B cell (primary cell): ENCODE data around the gene SDK2. TPM values are rescaled to one million over a fixed set of nuclear protein-coding genes. Genes with fewer than 3 reads are reported as not detected.

Experiments used
- ATAC-seq: fragments of 200-7000 bp; cut with Tn5 transposase; one replicate; pipeline ENCODE4 v1.10.0; 2021; ENCODE audit warnings: low read depth, mild to moderate bottlenecking, moderate number of reproducible peaks, moderate library complexity
- CTCF ChIA-PET: fragments of 350-600 bp; sonication (Branson Sonifier 250); formaldehyde crosslinking; loops from one replicate; lab custom pipeline; 2021; ENCODE audit warnings: antibody characterized with exemption, inconsistent platforms; lab: Charles Lee
- POLR2A ChIA-PET: fragments of 350-600 bp; sonication (Branson Sonifier 250); formaldehyde crosslinking; loops from one replicate; lab custom pipeline; 2021; ENCODE audit warnings: antibody characterized with exemption; lab: Charles Lee
- DNase-seq: peaks from one replicate; pipeline ENCODE4 v3.0.0; 2013
- H2AFZ ChIP-seq: 2 replicates; pipeline ENCODE4 v1.6.1; 2012; ENCODE audit warnings: mild to moderate bottlenecking, low read depth, low read length; ENCODE audit not compliant: insufficient read depth, poor library complexity, severe bottlenecking
- H3K27ac ChIP-seq, 2 donors: 1 replicate in 1 of 2; 2 replicates in 1 of 2; pipeline ENCODE4 v1.5.1; 2012 to 2013; ENCODE audit warnings: low read length in 2 of 2, mild to moderate bottlenecking in 2 of 2, moderate library complexity in 1 of 2
- H3K27me3 ChIP-seq, 4 experiments: fragments of 200-600 bp in 1 of 4; sonication (generic) in 1 of 4; replicated peaks in 1 of 4; 1 replicate in 2 of 4; 2 replicates in 2 of 4; pipeline versions ENCODE4 v1.6.1 to v1.7.0; 2013 to 2016; ENCODE audit warnings: low read length in 3 of 4, mild to moderate bottlenecking in 2 of 4, mixed read lengths in 1 of 4, moderate library complexity in 1 of 4; ENCODE audit not compliant: insufficient read depth in 4 of 4, control insufficient read depth in 3 of 4; ENCODE audit errors: control extremely low read depth in 1 of 4
- H3K36me3 ChIP-seq, 2 experiments: replicated peaks in 1 of 2; 1 replicate in 1 of 2; 2 replicates in 1 of 2; pipeline versions ENCODE4 v1.6.1 to v1.7.1; 2013; ENCODE audit warnings: low read length in 1 of 2; ENCODE audit not compliant: insufficient read depth in 2 of 2, control insufficient read depth in 1 of 2; ENCODE audit errors: control extremely low read depth in 1 of 2, extremely low read depth in 1 of 2
- H3K4me1 ChIP-seq, 2 donors: fragments of 200-600 bp in 1 of 2; sonication (generic) in 1 of 2; 1 replicate in 1 of 2; 2 replicates in 1 of 2; pipeline versions ENCODE4 v1.5.1 to v1.6.1; 2013 to 2017; ENCODE audit warnings: low read length in 2 of 2; ENCODE audit not compliant: control insufficient read depth in 2 of 2, insufficient read depth in 2 of 2
- H3K4me2 ChIP-seq: replicated peaks from 2 replicates; pipeline ENCODE3; 2012; ENCODE audit warnings: mild to moderate bottlenecking, low read depth, low read length; ENCODE audit not compliant: poor library complexity, severe bottlenecking
- H3K4me3 ChIP-seq, 5 experiments: fragments of 200-600 bp in 1 of 5; sonication (generic) in 1 of 5; 1 replicate in 3 of 5; 2 replicates in 2 of 5; pipeline versions ENCODE4 v1.5.1 to v1.7.0; 2011 to 2016; ENCODE audit warnings: low read length in 4 of 5, mild to moderate bottlenecking in 4 of 5, low read depth in 2 of 5, control low read depth in 1 of 5, moderate library complexity in 1 of 5; ENCODE audit not compliant: insufficient read depth in 1 of 5; ENCODE audit errors: control extremely low read depth in 1 of 5, extremely low read depth in 1 of 5
- H3K79me2 ChIP-seq: fragments of 200-600 bp; sonication (generic); one replicate; pipeline ENCODE4 v1.6.0; 2016; ENCODE audit warnings: low read length; ENCODE audit not compliant: control insufficient read depth, insufficient read depth
- H3K9ac ChIP-seq: fragments of 200-600 bp; sonication (generic); 2 replicates; pipeline ENCODE4 v1.6.1; 2017; ENCODE audit warnings: mild to moderate bottlenecking, low read length, moderate library complexity
- H3K9me3 ChIP-seq, 3 donors: one replicate each; pipeline versions ENCODE4 v1.6.1 to v1.7.1; 2013; ENCODE audit warnings: low read length in 2 of 3; ENCODE audit not compliant: control insufficient read depth in 2 of 3, insufficient read depth in 1 of 3; ENCODE audit errors: control extremely low read depth in 1 of 3
- H4K20me1 ChIP-seq: 2 replicates; pipeline ENCODE4 v1.6.0; 2012; ENCODE audit warnings: mild to moderate bottlenecking, low read length; ENCODE audit not compliant: insufficient read depth, control insufficient read depth, poor library complexity, severe bottlenecking
- H3K27ac Mint-ChIP-seq: one replicate; pipeline ENCODE4 v1.8.0; 2021; ENCODE audit warnings: mixed read lengths
- H3K27me3 Mint-ChIP-seq: one replicate; pipeline ENCODE4 v1.8.0; 2021; ENCODE audit warnings: mixed read lengths
- H3K4me1 Mint-ChIP-seq: one replicate; pipeline ENCODE4 v1.8.0; 2021; ENCODE audit warnings: mixed read lengths
- H3K4me3 Mint-ChIP-seq: one replicate; pipeline ENCODE4 v1.8.0; 2021; ENCODE audit warnings: mixed read lengths
- H3K9me3 Mint-ChIP-seq: one replicate; pipeline ENCODE4 v1.8.0; 2022; ENCODE audit warnings: mixed read lengths; ENCODE audit not compliant: insufficient read depth
- EZH2 ChIP-seq: IDR thresholded peaks from 2 replicates; pipeline ENCODE4 v1.6.1; 2012; ENCODE audit warnings: borderline replicate concordance, low read depth, mild to moderate bottlenecking, moderate library complexity, low read length; ENCODE audit not compliant: insufficient read depth, poor library complexity, severe bottlenecking
- WGBS: methylation state at CpG from one replicate; pipeline ENCODE4 v1.1.5; 2013; ENCODE audit warnings: missing lambda C conversion rate; ENCODE audit not compliant: insufficient coverage; 5-methylcytosine and 5-hydroxymethylcytosine counted together
- intact Hi-C: fragments of 100-400 bp; cut with micrococcal nuclease; formaldehyde crosslinking; loops from one replicate; pipeline ENCODE4 v1.10.0; 2022
- polyA minus RNA-seq: library from RNA; depleted of rRNA, polyadenylated mRNA; stranded (reverse); fragments of >200 nt; gene quantifications from 2 replicates; pipeline ENCODE4 v1.2.3, GENCODE V29; 2012
- polyA plus RNA-seq: library from polyadenylated mRNA; depleted of rRNA; stranded (reverse); fragments of >200 nt; gene quantifications from 2 replicates; pipeline ENCODE4 v1.2.3, GENCODE V29; 2012
- total RNA-seq, 2 donors: library from RNA; stranded (reverse); fragments of 120-200 nt in 1 of 2; gene quantifications; 1 replicate in 1 of 2; 2 replicates in 1 of 2; pipeline versions ENCODE4 v1.2.3 to v1.2.4, GENCODE V29; 2013 to 2022
- TF ChIP-seq, protein P1 (sequence below): fragments of 200-600 bp; IDR thresholded peaks from one replicate; pipeline ENCODE4 v1.8.0; 2022; ENCODE audit warnings: antibody characterized with exemption, mild to moderate bottlenecking

The SDK2 gene, protein sequence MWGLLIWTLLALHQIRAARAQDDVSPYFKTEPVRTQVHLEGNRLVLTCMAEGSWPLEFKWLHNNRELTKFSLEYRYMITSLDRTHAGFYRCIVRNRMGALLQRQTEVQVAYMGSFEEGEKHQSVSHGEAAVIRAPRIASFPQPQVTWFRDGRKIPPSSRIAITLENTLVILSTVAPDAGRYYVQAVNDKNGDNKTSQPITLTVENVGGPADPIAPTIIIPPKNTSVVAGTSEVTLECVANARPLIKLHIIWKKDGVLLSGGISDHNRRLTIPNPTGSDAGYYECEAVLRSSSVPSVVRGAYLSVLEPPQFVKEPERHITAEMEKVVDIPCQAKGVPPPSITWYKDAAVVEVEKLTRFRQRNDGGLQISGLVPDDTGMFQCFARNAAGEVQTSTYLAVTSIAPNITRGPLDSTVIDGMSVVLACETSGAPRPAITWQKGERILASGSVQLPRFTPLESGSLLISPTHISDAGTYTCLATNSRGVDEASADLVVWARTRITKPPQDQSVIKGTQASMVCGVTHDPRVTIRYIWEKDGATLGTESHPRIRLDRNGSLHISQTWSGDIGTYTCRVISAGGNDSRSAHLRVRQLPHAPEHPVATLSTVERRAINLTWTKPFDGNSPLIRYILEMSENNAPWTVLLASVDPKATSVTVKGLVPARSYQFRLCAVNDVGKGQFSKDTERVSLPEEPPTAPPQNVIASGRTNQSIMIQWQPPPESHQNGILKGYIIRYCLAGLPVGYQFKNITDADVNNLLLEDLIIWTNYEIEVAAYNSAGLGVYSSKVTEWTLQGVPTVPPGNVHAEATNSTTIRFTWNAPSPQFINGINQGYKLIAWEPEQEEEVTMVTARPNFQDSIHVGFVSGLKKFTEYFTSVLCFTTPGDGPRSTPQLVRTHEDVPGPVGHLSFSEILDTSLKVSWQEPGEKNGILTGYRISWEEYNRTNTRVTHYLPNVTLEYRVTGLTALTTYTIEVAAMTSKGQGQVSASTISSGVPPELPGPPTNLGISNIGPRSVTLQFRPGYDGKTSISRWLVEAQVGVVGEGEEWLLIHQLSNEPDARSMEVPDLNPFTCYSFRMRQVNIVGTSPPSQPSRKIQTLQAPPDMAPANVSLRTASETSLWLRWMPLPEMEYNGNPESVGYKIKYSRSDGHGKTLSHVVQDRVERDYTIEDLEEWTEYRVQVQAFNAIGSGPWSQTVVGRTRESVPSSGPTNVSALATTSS (N-terminal part only)
- total RNA-seq (12.7 and 13.0 TPM in 2 replicates), polyA plus RNA-seq (3.2 and 6.9 TPM in 2 replicates), polyA minus RNA-seq (15.9 and 55.2 TPM in 2 replicates)
- total RNA-seq (2013), result 5.3 TPM

DNA sequence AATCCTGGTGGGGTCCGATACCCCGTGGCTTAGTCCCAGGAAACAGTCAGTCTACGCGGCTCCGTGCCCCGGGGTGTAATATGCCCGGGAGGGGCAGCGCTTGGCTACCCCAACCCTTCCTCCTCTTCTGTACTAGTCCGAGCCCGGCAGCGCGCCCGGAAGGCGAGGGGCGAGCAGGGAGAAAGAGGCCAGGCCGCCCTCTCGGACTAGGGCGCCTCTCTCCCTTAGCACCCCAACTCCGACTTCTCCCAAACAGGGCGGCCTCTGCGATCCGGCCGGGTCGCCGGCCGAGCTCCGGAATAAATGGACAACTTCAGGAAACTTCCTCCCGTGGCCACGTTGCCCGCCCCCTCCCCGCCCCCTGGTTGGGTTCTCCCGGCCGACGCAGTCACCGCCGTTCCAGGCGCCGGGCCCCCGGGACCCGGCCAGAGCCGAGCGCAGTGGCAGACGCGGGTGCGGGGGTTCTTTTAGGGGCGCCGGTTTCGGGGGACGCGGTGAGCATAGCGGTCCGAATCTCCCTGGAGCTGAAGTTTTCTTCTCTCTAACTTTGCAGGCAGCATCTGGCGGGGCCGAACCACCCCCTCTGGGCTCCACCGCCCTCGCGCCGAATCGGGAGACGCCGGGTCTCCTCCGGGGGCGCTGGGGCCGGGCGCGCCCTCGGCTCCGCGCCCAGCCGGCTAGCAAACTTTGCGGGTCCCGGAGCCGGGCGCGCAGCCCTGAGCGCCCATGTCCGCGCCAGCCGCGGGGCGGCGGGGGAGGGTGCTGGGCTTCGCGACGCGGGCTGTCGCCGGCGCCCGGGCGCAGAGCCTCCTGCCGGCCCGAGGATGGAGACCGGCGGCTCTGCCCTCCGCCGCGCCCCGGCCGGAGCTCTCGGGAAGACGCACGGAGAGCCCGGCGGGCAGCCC is at the start of gene SDK2:
TSS of gene SDK2 (minus strand) at position 301 of the 905 bp plus-strand sequence. CDS start 357 bp downstream, outside the sequence.
- ATAC-seq (peak; percentile 32), DNase-seq (no peak)
- Mint-ChIP-seq H3K9me3 (no peaks in the 10 kb centered on the region), H3K27ac (peak within 1 kb of the TSS; percentile 63), H3K4me1 (peaks cover 26% of the 10 kb centered on the region), H3K27me3 (peaks cover 4% of the 10 kb centered on the region), H3K4me3 (peak within 1 kb of the TSS; percentile 91)
- Histone ChIP-seq H3K36me3 (no peaks in the 10 kb centered on the region), H3K4me2 (peak within 1 kb of the TSS; percentile 93), H3K79me2 (peaks cover 43% of the 10 kb centered on the region), H3K4me3 (peak within 1 kb of the TSS; percentile 39 to 72 (median 63)), H3K27ac (peak within 1 kb of the TSS in 1 of 2 donors; percentile 34), H3K9ac (peak within 1 kb of the TSS; percentile 66), H3K4me1 (peaks cover 20 to 38% of the 10 kb centered on the region in 2 donors), H3K27me3 (peaks cover 0 to 23% (median 0%) of the 10 kb centered on the region in 4 experiments), H3K9me3 (no peaks in the 10 kb centered on the region), H4K20me1 (peaks cover 12% of the 10 kb centered on the region), H2AFZ (peak within 1 kb of the TSS; percentile 86)
- WGBS, result 2% methylated on average over 105 of the region's 105 CpGs
- intact Hi-C loops, result loop anchor here (1.0 to 5.0 kb wide), 3 partner anchors 68 to 215 kb away; no protein-coding TSS in a partner anchor
- no peak for TF ChIP-seq EZH2
- TF ChIP-seq, protein P1, sequence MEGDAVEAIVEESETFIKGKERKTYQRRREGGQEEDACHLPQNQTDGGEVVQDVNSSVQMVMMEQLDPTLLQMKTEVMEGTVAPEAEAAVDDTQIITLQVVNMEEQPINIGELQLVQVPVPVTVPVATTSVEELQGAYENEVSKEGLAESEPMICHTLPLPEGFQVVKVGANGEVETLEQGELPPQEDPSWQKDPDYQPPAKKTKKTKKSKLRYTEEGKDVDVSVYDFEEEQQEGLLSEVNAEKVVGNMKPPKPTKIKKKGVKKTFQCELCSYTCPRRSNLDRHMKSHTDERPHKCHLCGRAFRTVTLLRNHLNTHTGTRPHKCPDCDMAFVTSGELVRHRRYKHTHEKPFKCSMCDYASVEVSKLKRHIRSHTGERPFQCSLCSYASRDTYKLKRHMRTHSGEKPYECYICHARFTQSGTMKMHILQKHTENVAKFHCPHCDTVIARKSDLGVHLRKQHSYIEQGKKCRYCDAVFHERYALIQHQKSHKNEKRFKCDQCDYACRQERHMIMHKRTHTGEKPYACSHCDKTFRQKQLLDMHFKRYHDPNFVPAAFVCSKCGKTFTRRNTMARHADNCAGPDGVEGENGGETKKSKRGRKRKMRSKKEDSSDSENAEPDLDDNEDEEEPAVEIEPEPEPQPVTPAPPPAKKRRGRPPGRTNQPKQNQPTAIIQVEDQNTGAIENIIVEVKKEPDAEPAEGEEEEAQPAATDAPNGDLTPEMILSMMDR, result no peak
- ChIA-PET POLR2A (interaction anchor here (1.1 to 1.7 kb wide), 3 partner anchors 53 to 59 kb away, joined by 4 to 6 read pairs (median 5); no protein-coding TSS in a partner anchor), CTCF (interaction anchor here (0.6 to 5.1 kb wide), 15 partner anchors 9 to 358 kb away, joined by 3 to 58 read pairs (median 4); no protein-coding TSS in a partner anchor)
